Measurements from ENCODE around the gene UPP1. TPM values are rescaled to one million over a fixed set of nuclear protein-coding genes. Genes with fewer than 3 reads are reported as not detected.
"Not testable (repeated sequence)": the region's sequence is repeated elsewhere in the genome, so short reads cannot be mapped to it uniquely, and the experiment has no call there.

The UPP1 gene
- polyA plus RNA-seq, 1 donor from 2014 or later = 19.5 TPM

GRCh38 chr7:48116043-48116442, 27.0 kb downstream of the UPP1 start:
- H4K20me1 ChIP-seq (ENCODE audit: insufficient read depth) = no peaks in the 10 kb centered on the region
- no peaks in the 10 kb centered on the region for H3K27me3 ChIP-seq (ENCODE audit: insufficient read depth, low read depth, low read length)
- H3K9me2 ChIP-seq (ENCODE audit: insufficient read depth, low read length) = no peaks in the 10 kb centered on the region
- H2AFZ ChIP-seq (ENCODE audit: low read depth, low read length) = no peak overlapping the region
- no peak overlapping the region for H3K4me3 ChIP-seq (ENCODE audit: low read length)
- no peak for TF ChIP-seq SMC3 (conservative IDR thresholded peaks at IDR 0.05; ENCODE audit: poor library complexity)
- TF ChIP-seq TAF1 (IDR thresholded peaks at IDR 0.05; ENCODE audit: low read depth) = no peak
- TF ChIP-seq MXI1 (conservative IDR thresholded peaks at IDR 0.05; ENCODE audit: poor library complexity, severe bottlenecking) = no peak
- TF ChIP-seq EZH2 (IDR thresholded peaks at IDR 0.05; ENCODE audit: borderline replicate concordance, insufficient read depth, low read length, poor library complexity, severe bottlenecking) = no peak
- no peak for TF ChIP-seq CTCF (IDR thresholded peaks at IDR 0.05; ENCODE audit: poor library complexity, severe bottlenecking)
- no peak for TF ChIP-seq POLR2AphosphoS5 (IDR thresholded peaks at IDR 0.05)
- TF ChIP-seq RAD21 (conservative IDR thresholded peaks at IDR 0.05) = no peak
- no peak for TF ChIP-seq REST (IDR thresholded peaks at IDR 0.05; ENCODE audit: borderline replicate concordance)
- TF ChIP-seq EP300 (conservative IDR thresholded peaks at IDR 0.05; ENCODE audit: poor library complexity, severe bottlenecking) = no peak
- no peaks in the 10 kb centered on the region for H3K79me2 ChIP-seq (replicated peaks; ENCODE audit: insufficient read depth, low read length)
- no peak overlapping the region for H3K27ac ChIP-seq (ENCODE audit: low read length)
- no peak overlapping the region for H3K9ac ChIP-seq (ENCODE audit: low read length)
- H3K36me3 ChIP-seq (ENCODE audit: insufficient read depth, low read length) = no peaks in the 10 kb centered on the region
- H3K9me3 ChIP-seq (ENCODE audit: low read length) = no peaks in the 10 kb centered on the region
- no peak overlapping the region for H3K4me2 ChIP-seq (ENCODE audit: low read length)
- no peaks in the 10 kb centered on the region for H3F3A ChIP-seq (ENCODE audit: insufficient read depth, low read length, poor library complexity, severe bottlenecking)

- no peak overlapping the region for H3K9ac ChIP-seq (ENCODE audit: low read length)
- H3F3A ChIP-seq (ENCODE audit: insufficient read depth, low read length, poor library complexity, severe bottlenecking) = no peaks in the 10 kb centered on the region
- no peaks in the 10 kb centered on the region for H3K27me3 ChIP-seq (ENCODE audit: insufficient read depth, low read depth, low read length)
- H3K9me2 ChIP-seq (ENCODE audit: insufficient read depth, low read length) = no peaks in the 10 kb centered on the region
- no peaks in the 10 kb centered on the region for H3K36me3 ChIP-seq (ENCODE audit: insufficient read depth, low read length)
- H3K27ac ChIP-seq (ENCODE audit: low read length) = no peak overlapping the region
- H4K20me1 ChIP-seq (ENCODE audit: insufficient read depth) = no peaks in the 10 kb centered on the region
- H3K4me2 ChIP-seq (ENCODE audit: low read length) = no peak overlapping the region
- H3K9me3 ChIP-seq (ENCODE audit: low read length) = no peaks in the 10 kb centered on the region
- H2AFZ ChIP-seq (ENCODE audit: low read depth, low read length) = no peak overlapping the region
- TF ChIP-seq CTCF (IDR thresholded peaks at IDR 0.05; ENCODE audit: poor library complexity, severe bottlenecking) = no peak
- no peak for TF ChIP-seq RAD21 (conservative IDR thresholded peaks at IDR 0.05)
- no peak for TF ChIP-seq SMC3 (conservative IDR thresholded peaks at IDR 0.05; ENCODE audit: poor library complexity)
- no peak for TF ChIP-seq MXI1 (conservative IDR thresholded peaks at IDR 0.05; ENCODE audit: poor library complexity, severe bottlenecking)
- TF ChIP-seq TAF1 (IDR thresholded peaks at IDR 0.05; ENCODE audit: low read depth) = no peak
- no peak for TF ChIP-seq EP300 (conservative IDR thresholded peaks at IDR 0.05; ENCODE audit: poor library complexity, severe bottlenecking)
- no peak for TF ChIP-seq POLR2AphosphoS5 (IDR thresholded peaks at IDR 0.05)
- TF ChIP-seq REST (IDR thresholded peaks at IDR 0.05; ENCODE audit: borderline replicate concordance) = no peak
- TF ChIP-seq EZH2 (IDR thresholded peaks at IDR 0.05; ENCODE audit: borderline replicate concordance, insufficient read depth, low read length, poor library complexity, severe bottlenecking) = no peak
- H3K79me2 ChIP-seq (replicated peaks; ENCODE audit: insufficient read depth, low read length) = no peaks in the 10 kb centered on the region
- H3K4me3 ChIP-seq (ENCODE audit: low read length) = no peak overlapping the region
Measured at GRCh38 chr7:48118041-48118440, 29.0 kb downstream of the UPP1 start.

GRCh38 chr7:48120536-48120935, 31.5 kb downstream of the UPP1 start:
- not testable (repeated sequence) for H3K36me3 ChIP-seq (ENCODE audit: insufficient read depth, low read length); H3K79me2 ChIP-seq (replicated peaks; ENCODE audit: insufficient read depth, low read length); H3K4me3 ChIP-seq (ENCODE audit: low read length); H3K4me2 ChIP-seq (ENCODE audit: low read length); H3K27ac ChIP-seq (ENCODE audit: low read length); H3K9me2 ChIP-seq (ENCODE audit: insufficient read depth, low read length); H3K27me3 ChIP-seq (ENCODE audit: insufficient read depth, low read depth, low read length); H3K9me3 ChIP-seq (ENCODE audit: low read length); H3F3A ChIP-seq (ENCODE audit: insufficient read depth, low read length, poor library complexity, severe bottlenecking); H4K20me1 ChIP-seq (ENCODE audit: insufficient read depth); H2AFZ ChIP-seq (ENCODE audit: low read depth, low read length); H3K9ac ChIP-seq (ENCODE audit: low read length)
